ENCODE results near the gene C2orf92. TPM values are rescaled to one million over a fixed set of nuclear protein-coding genes. Genes with fewer than 3 reads are reported as not detected.

The C2orf92 gene
- polyA plus RNA-seq, 2 of the 4 experiments (the other 2 are of a cell fraction), result 1.1 to 2.7 TPM

DNA sequence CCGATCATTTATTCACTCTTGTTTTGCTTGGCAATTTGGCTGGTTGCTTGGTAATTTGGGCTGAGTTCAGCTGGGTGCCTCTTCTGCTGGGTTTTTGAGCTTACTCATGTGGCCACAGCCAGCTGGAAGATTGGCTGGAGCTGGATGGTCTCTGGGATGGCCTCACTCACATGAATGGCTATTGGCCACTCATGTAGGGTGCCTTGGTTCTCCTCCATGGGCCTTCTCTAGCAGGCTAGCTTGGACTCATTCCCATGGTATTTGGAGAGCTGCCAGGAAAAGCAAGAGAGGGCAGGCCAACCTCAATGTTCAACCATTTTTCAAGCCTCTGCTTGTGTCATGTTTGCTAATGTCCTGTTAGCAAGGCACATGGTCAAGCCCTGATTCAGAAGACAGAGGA, 60.7 kb downstream of the C2orf92 start:
- Histone ChIP-seq H3K27ac (no peak overlapping the region), H3K4me2 (no peak overlapping the region), H3K4me1 (peaks cover 3% of the 10 kb centered on the region; the same call in 1 of the 3 replicates), H3K4me3 (no peak overlapping the region), H3K9me3 (peaks cover 5% of the 10 kb centered on the region; the same call in 2 of the 3 replicates)
- TF ChIP-seq HDAC2 (IDR thresholded peaks at IDR 0.05) (no peak), POLR2A (IDR thresholded peaks at IDR 0.05; ENCODE audit: low read length) (no peak), RNF2 (IDR thresholded peaks at IDR 0.05; ENCODE audit: borderline replicate concordance, low read depth) (no peak), KDM1A (IDR thresholded peaks at IDR 0.05; ENCODE audit: low read depth) (no peak), CBX2 (IDR thresholded peaks at IDR 0.05; ENCODE audit: borderline replicate concordance, low read depth) (no peak), KDM5A (IDR thresholded peaks at IDR 0.05) (no peak), ZNF302 (CRISPR knock-in tag; IDR thresholded peaks at IDR 0.05) (no peak)
- TF ChIP-seq, protein P1, sequence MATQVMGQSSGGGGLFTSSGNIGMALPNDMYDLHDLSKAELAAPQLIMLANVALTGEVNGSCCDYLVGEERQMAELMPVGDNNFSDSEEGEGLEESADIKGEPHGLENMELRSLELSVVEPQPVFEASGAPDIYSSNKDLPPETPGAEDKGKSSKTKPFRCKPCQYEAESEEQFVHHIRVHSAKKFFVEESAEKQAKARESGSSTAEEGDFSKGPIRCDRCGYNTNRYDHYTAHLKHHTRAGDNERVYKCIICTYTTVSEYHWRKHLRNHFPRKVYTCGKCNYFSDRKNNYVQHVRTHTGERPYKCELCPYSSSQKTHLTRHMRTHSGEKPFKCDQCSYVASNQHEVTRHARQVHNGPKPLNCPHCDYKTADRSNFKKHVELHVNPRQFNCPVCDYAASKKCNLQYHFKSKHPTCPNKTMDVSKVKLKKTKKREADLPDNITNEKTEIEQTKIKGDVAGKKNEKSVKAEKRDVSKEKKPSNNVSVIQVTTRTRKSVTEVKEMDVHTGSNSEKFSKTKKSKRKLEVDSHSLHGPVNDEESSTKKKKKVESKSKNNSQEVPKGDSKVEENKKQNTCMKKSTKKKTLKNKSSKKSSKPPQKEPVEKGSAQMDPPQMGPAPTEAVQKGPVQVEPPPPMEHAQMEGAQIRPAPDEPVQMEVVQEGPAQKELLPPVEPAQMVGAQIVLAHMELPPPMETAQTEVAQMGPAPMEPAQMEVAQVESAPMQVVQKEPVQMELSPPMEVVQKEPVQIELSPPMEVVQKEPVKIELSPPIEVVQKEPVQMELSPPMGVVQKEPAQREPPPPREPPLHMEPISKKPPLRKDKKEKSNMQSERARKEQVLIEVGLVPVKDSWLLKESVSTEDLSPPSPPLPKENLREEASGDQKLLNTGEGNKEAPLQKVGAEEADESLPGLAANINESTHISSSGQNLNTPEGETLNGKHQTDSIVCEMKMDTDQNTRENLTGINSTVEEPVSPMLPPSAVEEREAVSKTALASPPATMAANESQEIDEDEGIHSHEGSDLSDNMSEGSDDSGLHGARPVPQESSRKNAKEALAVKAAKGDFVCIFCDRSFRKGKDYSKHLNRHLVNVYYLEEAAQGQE (IDR thresholded peaks at IDR 0.05), result no peak
- TF ChIP-seq, protein P2, sequence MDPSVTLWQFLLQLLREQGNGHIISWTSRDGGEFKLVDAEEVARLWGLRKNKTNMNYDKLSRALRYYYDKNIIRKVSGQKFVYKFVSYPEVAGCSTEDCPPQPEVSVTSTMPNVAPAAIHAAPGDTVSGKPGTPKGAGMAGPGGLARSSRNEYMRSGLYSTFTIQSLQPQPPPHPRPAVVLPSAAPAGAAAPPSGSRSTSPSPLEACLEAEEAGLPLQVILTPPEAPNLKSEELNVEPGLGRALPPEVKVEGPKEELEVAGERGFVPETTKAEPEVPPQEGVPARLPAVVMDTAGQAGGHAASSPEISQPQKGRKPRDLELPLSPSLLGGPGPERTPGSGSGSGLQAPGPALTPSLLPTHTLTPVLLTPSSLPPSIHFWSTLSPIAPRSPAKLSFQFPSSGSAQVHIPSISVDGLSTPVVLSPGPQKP (IDR thresholded peaks at IDR 0.05; ENCODE audit: low read depth, low read length), result no peak
- ATAC-seq (no peak), FAIRE-seq (no peak), DNase-seq (ENCODE audit: low read depth in 1 of 2, low spot score in 1 of 2) (no peak)
- POLR2A ChIA-PET, result no interaction called here
- WGBS (ENCODE audit: missing lambda C conversion rate), result 32% methylated on average over 1 of the region's 1 CpG
- CTCF ChIA-PET, result interaction anchor here (1.3 to 2.2 kb wide), 5 partner anchors 9 to 30 kb away, joined by 3 to 18 read pairs (median 4); no protein-coding TSS in a partner anchor

DNA sequence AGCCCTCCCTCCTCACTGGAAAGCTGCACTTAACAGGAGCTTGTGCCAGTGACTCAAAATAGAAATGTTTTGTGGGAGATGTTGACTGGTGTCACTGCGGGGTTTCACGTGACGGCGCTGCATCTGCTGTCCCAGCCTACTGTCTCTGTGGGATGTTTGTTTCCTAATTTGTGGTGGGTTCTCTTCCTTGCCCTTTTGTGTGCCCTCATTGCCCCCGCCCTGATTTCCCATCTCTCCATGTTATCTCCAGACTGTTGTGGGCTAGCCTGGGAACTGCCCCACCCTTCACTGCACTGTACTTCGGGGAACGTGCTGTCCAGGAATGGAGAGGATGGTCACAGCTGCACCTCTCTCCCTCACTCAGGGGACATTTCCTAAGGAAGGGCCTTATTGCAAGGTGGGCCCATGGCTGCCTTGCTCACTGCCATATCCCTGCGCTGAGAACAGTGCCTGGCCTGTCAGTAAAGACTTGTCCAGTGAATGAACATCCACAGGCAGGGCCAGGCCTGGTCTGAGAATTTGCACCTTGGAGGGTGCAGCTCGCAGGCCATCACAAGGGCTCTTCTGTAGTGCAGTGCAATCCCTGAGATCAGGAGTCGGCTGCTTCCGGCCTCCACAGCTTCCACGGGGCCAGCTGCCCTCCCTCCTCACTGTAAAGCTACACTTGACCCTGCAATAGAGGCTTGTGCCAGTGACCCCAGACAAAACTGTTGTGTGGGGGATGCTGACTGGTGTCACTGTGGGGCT, 61.9 kb downstream of the C2orf92 start:
- ATAC-seq, result no peak
- Histone ChIP-seq H3K4me3 (no peak overlapping the region), H3K4me2 (no peak overlapping the region), H3K27ac (no peak overlapping the region), H3K9me3 (peaks cover 5% of the 10 kb centered on the region; the same call in 2 of the 3 replicates), H3K4me1 (peaks cover 3% of the 10 kb centered on the region; the same call in 1 of the 3 replicates)
- POLR2A ChIA-PET, result no interaction called here
- DNase-seq (ENCODE audit: low read depth in 1 of 2, low spot score in 1 of 2), result no peak
- CTCF ChIA-PET, result interaction anchor here (0.6 to 2.2 kb wide), 2 partner anchors 8 to 771 kb away, joined by 4 to 18 read pairs; no protein-coding TSS in a partner anchor
- WGBS (ENCODE audit: missing lambda C conversion rate), result 62% methylated on average over 10 of the region's 12 CpGs
- FAIRE-seq, result no peak
- TF ChIP-seq MYC (IDR thresholded peaks at IDR 0.05; ENCODE audit: borderline replicate concordance, low read length) (no peak), CBX8 (IDR thresholded peaks at IDR 0.05) (no peak), RARB (CRISPR knock-in tag; IDR thresholded peaks at IDR 0.05) (no peak), JUN (IDR thresholded peaks at IDR 0.05) (no peak), POLR2AphosphoS2 (conservative IDR thresholded peaks at IDR 0.05; ENCODE audit: low read length) (no peak), HOXB13 (CRISPR knock-in tag; IDR thresholded peaks at IDR 0.05; ENCODE audit: low read depth) (no peak), ESRRA (IDR thresholded peaks at IDR 0.05; ENCODE audit: borderline replicate concordance, low read length) (no peak), POLR2A (IDR thresholded peaks at IDR 0.05; ENCODE audit: low read length) (no peak)
